ENCODE measurements around the gene TMEM25.

The TMEM25 gene

DNA sequence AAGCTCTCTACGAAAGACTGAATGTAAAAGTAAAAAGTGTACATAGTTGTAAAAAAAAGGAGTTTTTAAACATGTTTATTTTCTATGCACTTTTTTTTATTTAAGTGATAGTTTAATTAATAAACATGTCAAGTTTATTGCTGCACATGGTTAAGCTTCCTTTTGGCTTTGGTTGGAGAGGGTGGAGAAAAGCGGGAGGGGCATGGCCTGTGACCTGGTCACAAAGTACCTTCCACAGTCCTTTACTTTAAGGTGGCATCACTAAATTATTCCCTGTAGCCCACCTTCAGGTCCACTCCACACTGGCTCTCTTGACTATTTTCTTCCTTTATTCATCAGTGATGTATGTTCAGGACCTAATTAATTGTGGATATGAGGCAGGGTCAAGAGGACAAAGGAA, 4.3 kb upstream of the TMEM25 start:
- Mint-ChIP-seq H3K27ac (no peak overlapping the region), H3K4me3 (no peak overlapping the region)

GRCh38 chr11:118527109-118527508, 3.9 kb upstream of the TMEM25 start, which contains the start of gene TTC36:
TSS of gene TTC36 (plus strand) at chr11:118527474. CDS start at chr11:118527495, 21 bp downstream.
- Mint-ChIP-seq H3K27ac (no peak within 1 kb of the TSS), H3K27me3 (no peaks in the 10 kb centered on the region), H3K4me3 (no peak within 1 kb of the TSS), H3K4me1 (ENCODE audit: low read depth) (peaks cover 22% of the 10 kb centered on the region), H3K9me3 (no peaks in the 10 kb centered on the region), H3K36me3 (ENCODE audit: low read depth) (peaks cover 14% of the 10 kb centered on the region)

More for the DNA sequence above, 4.3 kb upstream of the TMEM25 start:
- no peaks in the 10 kb centered on the region for H3K27me3 Mint-ChIP-seq
- H3K36me3 Mint-ChIP-seq (ENCODE audit: low read depth) = peaks cover 18% of the 10 kb centered on the region
- no peaks in the 10 kb centered on the region for H3K9me3 Mint-ChIP-seq
- H3K4me1 Mint-ChIP-seq (ENCODE audit: low read depth) = peaks cover 19% of the 10 kb centered on the region

DNA sequence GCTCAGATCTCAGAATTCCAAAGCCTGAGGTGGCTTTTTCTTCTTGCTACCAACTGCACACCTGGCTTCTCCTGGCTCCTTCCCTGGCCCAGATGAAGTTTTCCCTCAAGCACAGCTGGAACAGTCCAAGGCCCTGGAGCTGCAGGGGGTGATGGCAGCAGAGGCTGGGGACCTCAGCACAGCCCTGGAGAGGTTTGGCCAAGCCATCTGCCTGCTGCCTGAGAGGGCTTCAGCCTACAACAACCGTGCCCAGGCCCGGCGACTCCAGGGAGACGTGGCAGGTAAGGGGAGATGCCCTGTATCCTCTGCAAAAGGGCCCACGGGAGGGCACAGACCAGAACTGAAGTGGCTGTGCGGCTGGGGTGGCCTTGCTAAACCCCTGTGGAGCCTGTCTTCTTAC, 2.5 kb upstream of the TMEM25 start:
- Mint-ChIP-seq H3K27ac (no peak overlapping the region), H3K4me1 (ENCODE audit: low read depth) (peaks cover 22% of the 10 kb centered on the region), H3K27me3 (no peaks in the 10 kb centered on the region), H3K9me3 (no peaks in the 10 kb centered on the region), H3K4me3 (peak overlapping the region; percentile 92), H3K36me3 (ENCODE audit: low read depth) (peaks cover 4% of the 10 kb centered on the region)

DNA sequence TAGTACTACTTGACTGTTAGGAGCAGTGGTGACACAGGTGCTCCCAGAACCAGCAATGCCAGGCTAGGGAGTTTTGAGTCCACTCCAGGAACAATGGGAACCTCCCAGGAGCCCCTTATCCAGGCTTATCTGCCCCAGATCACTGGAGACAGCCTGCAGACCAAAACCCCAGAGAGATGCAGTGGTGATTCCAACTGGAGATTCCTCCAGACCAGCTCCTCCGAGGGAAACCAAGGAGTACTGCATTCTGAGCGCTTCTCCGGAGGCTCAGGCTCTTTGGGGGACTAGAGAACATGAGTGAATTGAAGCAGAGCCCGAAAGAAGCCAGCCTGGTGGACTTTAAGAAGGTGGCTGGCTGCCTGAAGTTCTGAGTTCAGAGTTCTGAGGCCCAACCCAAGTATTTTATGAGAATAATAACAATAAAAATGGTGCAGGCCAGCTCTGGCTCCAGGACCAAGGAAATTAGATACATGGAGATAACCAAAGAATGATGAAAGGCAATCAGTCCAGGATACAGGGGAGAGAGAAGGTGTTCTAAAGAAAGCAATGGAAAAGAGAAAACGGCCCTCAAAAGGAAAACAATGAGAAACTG, 1.3 kb upstream of the TMEM25 start:
- Mint-ChIP-seq H3K36me3 (ENCODE audit: low read depth) (no peaks in the 10 kb centered on the region), H3K27ac (peak overlapping the region; percentile 78), H3K4me1 (ENCODE audit: low read depth) (peaks cover 22% of the 10 kb centered on the region), H3K9me3 (no peaks in the 10 kb centered on the region), H3K27me3 (no peaks in the 10 kb centered on the region), H3K4me3 (peak overlapping the region; percentile 92)

GRCh38 chr11:118530180-118530682, 761 bp upstream of the TMEM25 start:
- H3K4me3 Mint-ChIP-seq = peak overlapping the region; percentile 92
- peaks cover 22% of the 10 kb centered on the region for H3K4me1 Mint-ChIP-seq (ENCODE audit: low read depth)
- H3K9me3 Mint-ChIP-seq = no peaks in the 10 kb centered on the region

DNA sequence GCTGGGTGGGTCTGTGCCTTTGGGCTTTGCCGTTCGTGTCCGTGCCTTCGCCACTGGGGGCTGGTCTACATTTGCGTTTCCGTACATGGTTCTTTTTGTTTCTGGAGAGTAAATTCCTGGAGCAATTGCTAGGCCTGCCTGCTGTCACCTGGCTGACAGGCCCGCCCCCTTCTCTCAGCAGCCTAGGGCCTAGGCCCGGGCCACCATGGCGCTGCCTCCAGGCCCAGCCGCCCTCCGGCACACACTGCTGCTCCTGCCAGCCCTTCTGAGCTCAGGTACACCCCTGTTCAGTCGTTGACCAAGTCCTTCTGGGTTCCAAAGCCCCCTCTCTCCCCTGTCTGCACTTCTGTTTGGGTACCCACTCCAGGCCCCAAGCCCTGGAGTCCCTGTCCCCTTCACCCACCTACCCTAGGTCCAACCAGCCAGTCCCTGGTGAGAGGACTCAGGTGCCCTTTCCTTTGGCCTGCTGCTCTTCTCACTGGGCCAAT, 649 bp downstream of the TMEM25 start:
- Mint-ChIP-seq H3K4me1 (ENCODE audit: low read depth) (peaks cover 22% of the 10 kb centered on the region), H3K27ac (peak overlapping the region; percentile 89), H3K4me3 (peak overlapping the region; percentile 92), H3K36me3 (ENCODE audit: low read depth) (no peaks in the 10 kb centered on the region), H3K9me3 (no peaks in the 10 kb centered on the region), H3K27me3 (no peaks in the 10 kb centered on the region)

More at GRCh38 chr11:118530180-118530682, 761 bp upstream of the TMEM25 start:
- Mint-ChIP-seq H3K36me3 (ENCODE audit: low read depth) (no peaks in the 10 kb centered on the region), H3K27ac (peak overlapping the region; percentile 78), H3K27me3 (no peaks in the 10 kb centered on the region)

- Mint-ChIP-seq H3K27me3 (no peaks in the 10 kb centered on the region), H3K9me3 (no peaks in the 10 kb centered on the region), H3K27ac (peak overlapping the region; percentile 67), H3K4me3 (peak overlapping the region; percentile 92), H3K4me1 (ENCODE audit: low read depth) (peaks cover 22% of the 10 kb centered on the region), H3K36me3 (ENCODE audit: low read depth) (no peaks in the 10 kb centered on the region)
Measured at GRCh38 chr11:118532091-118532490, 1.1 kb downstream of the TMEM25 start.

GRCh38 chr11:118532852-118533768, 2.1 kb downstream of the TMEM25 start:
- no peaks in the 10 kb centered on the region for H3K27me3 Mint-ChIP-seq
- no peaks in the 10 kb centered on the region for H3K9me3 Mint-ChIP-seq
- H3K36me3 Mint-ChIP-seq (ENCODE audit: low read depth) = no peaks in the 10 kb centered on the region
- H3K27ac Mint-ChIP-seq = no peak overlapping the region
- peaks cover 22% of the 10 kb centered on the region for H3K4me1 Mint-ChIP-seq (ENCODE audit: low read depth)
- peak overlapping the region; percentile 49 for H3K4me3 Mint-ChIP-seq

- H3K27me3 Mint-ChIP-seq = no peaks in the 10 kb centered on the region
- H3K36me3 Mint-ChIP-seq (ENCODE audit: low read depth) = no peaks in the 10 kb centered on the region
- H3K4me1 Mint-ChIP-seq (ENCODE audit: low read depth) = peaks cover 22% of the 10 kb centered on the region
- no peak overlapping the region for H3K4me3 Mint-ChIP-seq
- no peaks in the 10 kb centered on the region for H3K9me3 Mint-ChIP-seq
- H3K27ac Mint-ChIP-seq = no peak overlapping the region
Measured at GRCh38 chr11:118533769-118534729, 3.1 kb downstream of the TMEM25 start.

- Mint-ChIP-seq H3K4me1 (ENCODE audit: low read depth) (peaks cover 9% of the 10 kb centered on the region), H3K27ac (no peak overlapping the region), H3K4me3 (no peak overlapping the region), H3K9me3 (no peaks in the 10 kb centered on the region), H3K27me3 (no peaks in the 10 kb centered on the region), H3K36me3 (ENCODE audit: low read depth) (no peaks in the 10 kb centered on the region)
Measured at GRCh38 chr11:118535261-118535660, 4.3 kb downstream of the TMEM25 start.

DNA sequence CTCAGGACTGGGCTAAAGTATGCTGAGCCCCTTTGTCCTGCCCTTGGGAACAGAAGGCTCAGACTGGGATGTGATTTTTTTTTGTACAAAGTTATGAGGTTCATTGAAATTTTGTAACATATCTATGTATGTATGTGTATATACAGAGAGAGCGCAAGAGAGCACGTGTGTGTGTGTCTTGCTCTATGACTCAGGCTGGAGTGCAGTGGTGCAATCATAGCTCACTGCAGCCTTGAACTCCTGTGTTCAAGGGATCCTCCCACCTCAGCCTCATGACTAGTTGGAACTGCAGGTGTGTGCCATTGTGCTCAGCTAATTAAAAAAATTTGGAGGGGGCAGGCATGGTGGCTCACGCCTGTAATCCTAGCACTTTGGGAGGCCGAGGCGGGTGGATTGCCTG, 5.7 kb downstream of the TMEM25 start:
- peaks cover 3% of the 10 kb centered on the region for H3K4me1 Mint-ChIP-seq (ENCODE audit: low read depth)
- H3K9me3 Mint-ChIP-seq = no peaks in the 10 kb centered on the region
- no peak overlapping the region for H3K27ac Mint-ChIP-seq
- H3K27me3 Mint-ChIP-seq = no peaks in the 10 kb centered on the region
- no peak overlapping the region for H3K4me3 Mint-ChIP-seq
- H3K36me3 Mint-ChIP-seq (ENCODE audit: low read depth) = peaks cover 4% of the 10 kb centered on the region

DNA sequence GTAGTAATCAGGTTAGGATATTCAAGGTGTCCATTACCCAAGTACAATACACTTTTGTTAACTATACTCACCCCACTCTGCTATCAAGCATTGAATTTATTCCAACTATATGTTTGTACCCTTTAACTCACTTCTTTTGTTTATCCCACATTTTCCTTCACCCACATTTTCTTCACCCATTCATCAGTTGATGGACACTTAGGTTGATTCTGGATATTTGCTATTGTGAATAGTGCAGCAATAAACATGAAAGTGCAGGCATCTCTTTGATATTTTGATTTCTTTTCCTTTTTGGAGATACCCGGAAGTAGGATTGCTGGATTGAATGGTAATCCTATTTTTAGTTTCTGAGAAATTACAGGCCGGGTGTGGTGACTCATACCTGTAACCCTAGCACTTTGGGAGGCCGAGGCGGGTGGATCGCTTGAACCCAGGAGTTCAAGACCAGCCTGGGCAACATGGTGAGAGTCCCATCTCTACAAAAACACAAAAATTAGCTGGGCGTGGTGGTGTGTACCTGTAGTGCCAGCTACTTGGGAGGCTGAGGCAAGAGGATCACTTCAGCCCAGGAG, 6.5 kb downstream of the TMEM25 start:
- H3K27me3 Mint-ChIP-seq = no peaks in the 10 kb centered on the region
- no peak overlapping the region for H3K27ac Mint-ChIP-seq
- no peak overlapping the region for H3K4me3 Mint-ChIP-seq
- H3K4me1 Mint-ChIP-seq (ENCODE audit: low read depth) = no peaks in the 10 kb centered on the region
- H3K36me3 Mint-ChIP-seq (ENCODE audit: low read depth) = peaks cover 4% of the 10 kb centered on the region
- H3K9me3 Mint-ChIP-seq = no peaks in the 10 kb centered on the region

GRCh38 chr11:118544010-118544646, 13.1 kb downstream of the TMEM25 start:
- peaks cover 4% of the 10 kb centered on the region for H3K36me3 Mint-ChIP-seq (ENCODE audit: low read depth)
- H3K4me3 Mint-ChIP-seq = no peak overlapping the region
- H3K9me3 Mint-ChIP-seq = no peaks in the 10 kb centered on the region
- no peaks in the 10 kb centered on the region for H3K4me1 Mint-ChIP-seq (ENCODE audit: low read depth)
- no peaks in the 10 kb centered on the region for H3K27me3 Mint-ChIP-seq
- no peak overlapping the region for H3K27ac Mint-ChIP-seq

DNA sequence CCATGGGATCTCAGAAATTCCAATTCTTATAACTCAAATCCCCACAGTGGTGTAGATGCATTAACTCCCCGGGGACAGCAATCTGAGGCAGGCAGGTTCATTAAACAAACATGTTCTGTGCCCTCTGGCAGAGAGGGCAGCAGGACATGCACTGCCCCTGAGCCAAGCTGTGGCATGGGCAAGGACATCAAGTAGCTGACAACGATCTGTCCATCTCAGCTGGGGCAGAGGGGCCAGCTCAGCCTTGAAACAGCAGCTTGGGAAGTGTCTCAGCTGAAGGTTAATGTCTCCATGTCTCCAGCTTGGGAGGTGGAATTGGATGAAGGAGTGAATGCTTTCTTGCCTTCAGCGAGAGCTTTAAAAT, 13.6 kb downstream of the TMEM25 start:
- H3K4me3 Mint-ChIP-seq = no peak overlapping the region
- H3K36me3 Mint-ChIP-seq (ENCODE audit: low read depth) = peaks cover 4% of the 10 kb centered on the region

More for the DNA sequence above, 13.6 kb downstream of the TMEM25 start:
- Mint-ChIP-seq H3K9me3 (no peaks in the 10 kb centered on the region), H3K27ac (no peak overlapping the region), H3K4me1 (ENCODE audit: low read depth) (no peaks in the 10 kb centered on the region), H3K27me3 (no peaks in the 10 kb centered on the region)
